Activated CD4-positive, alpha-beta T cell treated with anti-CD3 and anti-CD28 coated beads, Interleukin-2, amount 50 U/mL, for 48 hours (primary cell): ENCODE results near the gene FER.
"Not testable (repeated sequence)": the region's sequence is repeated elsewhere in the genome, so short reads cannot be mapped to it uniquely, and the experiment has no call there.

ENCODE experiments used
- DNase-seq, 2 experiments: peaks; one replicate each; pipeline ENCODE4 v3.0.0-alpha.2; 2020

Gene FER

DNA sequence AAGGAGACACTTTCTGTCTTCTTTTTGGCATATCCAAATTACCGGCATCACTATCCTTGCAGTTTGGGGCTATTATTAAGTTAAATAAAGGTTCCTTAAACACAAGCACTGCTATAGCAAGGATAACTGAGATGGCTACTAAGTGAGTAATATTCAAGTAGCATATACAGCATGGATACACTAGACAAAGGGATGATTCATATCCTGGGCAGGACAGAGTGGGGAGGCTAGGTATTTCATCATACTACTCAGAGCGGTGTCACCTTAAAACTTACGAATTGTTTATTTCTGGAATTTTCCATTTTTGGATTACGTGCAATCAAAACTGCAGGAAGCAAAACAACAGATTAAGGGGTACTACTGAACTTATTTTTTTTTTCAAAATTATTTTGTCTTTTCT, 54.1 kb downstream of the FER start:
- no peak for DNase-seq

- DNase-seq = no peak
These were observed 63.0 kb downstream of the FER start for GRCh38 chr5:108810717-108811116.

DNA sequence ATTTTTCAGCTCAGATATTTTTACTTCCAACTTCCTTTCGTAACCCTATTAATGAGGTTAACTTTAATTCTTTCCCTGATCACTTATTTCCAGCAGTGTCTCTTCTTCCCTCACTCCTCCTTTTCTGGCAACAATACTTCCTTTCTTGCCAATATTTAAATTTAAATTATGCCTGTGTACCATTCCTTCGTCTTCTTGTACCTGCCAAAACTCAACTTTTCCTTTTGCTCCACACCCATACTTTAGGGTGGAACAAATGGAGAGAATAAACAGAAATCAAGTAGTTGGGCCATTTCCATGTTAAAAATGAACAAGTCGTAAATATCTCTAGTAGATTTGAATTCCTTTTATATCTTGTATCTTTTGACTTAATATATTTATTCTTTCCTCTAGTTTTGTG, 66.0 kb downstream of the FER start:
- DNase-seq = no peak

GRCh38 chr5:108814551-108814950, 66.9 kb downstream of the FER start:
- no peak for DNase-seq

DNA sequence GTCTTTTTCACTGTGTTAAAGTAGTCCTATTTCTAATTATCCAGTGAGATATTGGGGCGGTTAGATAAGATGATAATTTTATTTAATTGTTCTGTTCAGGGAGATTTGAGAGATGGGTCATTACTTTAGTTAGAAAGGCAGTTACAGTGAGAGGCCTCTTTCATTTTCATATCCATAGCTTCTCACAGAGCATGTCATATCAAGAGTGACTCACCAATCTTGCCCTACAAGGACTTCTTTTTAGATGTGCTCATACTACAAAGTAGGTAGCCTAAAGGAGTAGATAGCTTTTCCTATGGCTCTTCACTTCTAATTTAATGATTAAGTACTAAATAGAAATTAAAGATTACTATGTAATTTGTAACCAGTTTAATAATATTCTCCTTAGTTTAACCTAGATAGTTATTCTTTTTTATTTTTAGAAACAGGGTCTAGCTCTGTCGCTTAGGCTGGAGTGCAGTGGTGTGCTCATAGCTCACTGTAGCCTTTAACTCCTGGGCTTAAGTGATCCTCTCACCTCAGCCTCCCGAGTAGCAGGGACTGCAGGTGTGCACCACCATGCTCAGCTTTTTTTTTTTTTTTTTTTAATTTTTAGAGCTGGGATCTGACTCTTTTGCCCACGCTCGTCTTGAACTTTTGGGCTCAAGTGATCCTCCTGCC, 71.0 kb downstream of the FER start:
- no peak for DNase-seq

DNA sequence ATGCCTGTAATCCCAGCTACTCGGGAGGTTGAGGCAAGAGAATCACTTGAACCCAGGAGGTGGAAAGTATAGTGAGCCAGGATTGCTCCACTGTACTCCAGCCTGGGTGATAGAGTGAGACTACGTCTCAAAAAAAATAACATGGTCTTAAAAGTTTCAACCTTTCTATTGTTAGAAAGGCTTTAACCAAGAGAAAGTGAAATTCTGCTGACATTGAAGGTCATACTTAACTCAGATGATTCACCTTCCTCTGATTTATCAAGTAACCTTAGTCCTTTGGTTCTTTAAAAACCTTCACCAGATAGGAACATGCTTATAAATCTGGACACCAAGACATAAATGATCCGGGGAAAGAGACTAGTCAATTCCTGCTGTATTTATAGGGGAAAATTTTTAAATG, 73.3 kb downstream of the FER start:
- no peak for DNase-seq

DNA sequence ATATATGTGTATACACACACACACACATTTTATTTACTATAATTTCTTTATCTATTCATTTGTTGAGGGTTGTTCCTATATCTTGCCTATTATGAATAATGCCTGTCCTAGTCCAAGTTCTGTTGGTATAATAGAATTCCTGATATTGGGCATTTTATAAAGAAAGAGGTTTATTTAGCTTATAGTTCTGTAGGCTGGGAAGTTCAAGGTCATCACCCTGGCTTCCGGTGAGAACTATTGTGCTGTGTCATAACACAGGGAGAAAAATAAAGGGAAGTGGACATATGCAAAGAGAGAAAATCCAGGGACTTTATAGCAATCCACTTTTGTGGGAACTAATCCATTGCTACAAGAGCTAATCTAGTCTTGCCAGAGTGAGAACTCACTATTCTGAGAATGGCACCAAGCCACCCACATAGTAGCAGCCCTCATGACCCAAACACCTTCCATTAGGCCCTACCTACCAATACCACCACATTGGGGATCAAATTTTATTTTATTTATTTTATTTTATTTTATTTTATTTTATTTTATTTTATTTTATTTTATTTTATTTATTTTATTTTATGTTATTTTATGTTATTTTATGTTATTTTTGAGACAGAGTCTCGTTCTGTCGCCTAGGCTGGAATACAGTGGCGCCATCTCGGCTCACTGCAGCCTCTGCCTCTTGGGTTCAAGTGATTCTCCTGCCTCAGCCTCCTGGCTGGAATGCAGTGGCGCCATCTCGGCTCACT, 74.7 kb downstream of the FER start:
- no peak for DNase-seq

GRCh38 chr5:108827131-108827530, 79.4 kb downstream of the FER start:
- DNase-seq = no peak

DNA sequence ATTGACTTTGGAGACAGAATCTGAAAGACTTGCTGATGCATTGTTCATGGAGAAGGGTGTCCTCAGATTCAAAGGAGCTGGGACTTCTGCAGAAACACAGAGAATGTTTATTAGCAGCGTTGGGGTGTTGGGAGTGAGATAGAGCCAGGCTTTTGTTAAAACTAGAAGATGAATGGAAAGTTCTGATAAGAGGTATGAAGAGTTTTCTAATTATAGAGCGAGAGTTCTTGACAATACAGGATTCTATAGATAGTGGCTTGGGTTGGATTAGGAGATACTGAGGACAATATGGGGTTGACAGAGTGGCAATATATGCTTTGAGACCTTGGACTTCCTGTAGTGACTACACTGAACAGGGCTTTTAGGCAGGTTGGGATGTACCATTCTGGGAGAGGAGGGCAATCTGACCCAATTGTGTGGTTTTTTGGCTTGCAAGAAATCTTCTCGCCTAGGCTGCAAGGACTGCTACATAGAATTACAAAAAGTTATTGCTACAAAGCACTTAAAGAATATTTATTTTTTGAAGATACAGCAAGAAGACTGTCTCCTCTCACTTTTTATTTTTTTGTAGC, 83.1 kb downstream of the FER start:
- DNase-seq = no peak

- no peak for DNase-seq
These were observed 88.8 kb downstream of the FER start for GRCh38 chr5:108836492-108836891.

DNA sequence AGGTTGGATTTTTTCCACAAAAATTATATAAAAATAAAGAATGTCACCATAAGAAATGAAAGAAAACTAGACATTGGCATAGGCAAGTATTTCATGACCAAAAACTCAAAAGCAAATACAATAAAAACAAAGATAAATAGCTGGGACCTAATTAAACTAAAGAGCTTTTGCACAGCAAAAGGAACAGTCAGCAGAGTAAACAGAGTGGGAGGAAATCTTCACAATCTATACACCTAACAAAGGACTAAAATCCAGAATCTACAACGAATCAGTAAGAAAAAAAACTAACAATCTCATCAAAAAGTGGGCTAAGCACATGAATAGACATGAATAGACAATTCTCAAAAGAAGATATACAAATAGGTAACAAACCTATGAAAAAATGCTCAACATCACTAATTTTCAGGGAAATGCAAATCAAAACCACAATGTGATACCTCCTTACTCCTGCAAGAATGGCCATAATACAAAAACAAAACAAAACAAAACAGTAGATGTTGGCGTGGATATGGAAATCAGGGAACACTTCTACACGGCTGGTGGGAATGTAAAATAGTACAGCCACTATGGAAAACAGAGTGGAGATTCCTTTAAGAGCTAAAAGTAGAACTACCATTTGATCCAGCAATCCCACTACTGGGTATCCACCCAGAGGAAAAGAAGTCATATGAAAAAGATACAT, 94.7 kb downstream of the FER start:
- not testable (repeated sequence) for DNase-seq

GRCh38 chr5:108851129-108851528, 103.4 kb downstream of the FER start:
- not testable (repeated sequence) for DNase-seq

DNA sequence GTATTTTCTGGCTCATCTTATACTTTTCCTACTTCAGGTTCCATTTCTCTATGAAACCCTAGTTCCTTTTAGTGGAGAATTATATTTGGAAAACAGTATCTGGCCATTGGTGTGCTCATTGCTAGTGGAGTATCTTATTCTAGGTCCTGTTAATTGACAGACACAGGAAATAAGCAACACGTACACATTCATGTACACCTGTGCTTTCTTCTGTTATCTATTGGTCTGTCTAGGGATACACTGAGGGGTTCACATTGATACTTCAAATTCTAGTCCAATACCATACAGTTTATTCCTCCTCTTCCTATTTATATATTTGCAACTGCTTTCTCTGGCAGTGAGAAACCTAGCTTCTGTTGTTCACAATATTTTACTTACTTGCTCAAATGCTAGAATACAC, 110.2 kb downstream of the FER start:
- DNase-seq = no peak

GRCh38 chr5:108858959-108859358, 111.3 kb downstream of the FER start:
- DNase-seq = no peak

- DNase-seq = no peak
These were observed 114.5 kb downstream of the FER start for GRCh38 chr5:108862211-108862610.

DNA sequence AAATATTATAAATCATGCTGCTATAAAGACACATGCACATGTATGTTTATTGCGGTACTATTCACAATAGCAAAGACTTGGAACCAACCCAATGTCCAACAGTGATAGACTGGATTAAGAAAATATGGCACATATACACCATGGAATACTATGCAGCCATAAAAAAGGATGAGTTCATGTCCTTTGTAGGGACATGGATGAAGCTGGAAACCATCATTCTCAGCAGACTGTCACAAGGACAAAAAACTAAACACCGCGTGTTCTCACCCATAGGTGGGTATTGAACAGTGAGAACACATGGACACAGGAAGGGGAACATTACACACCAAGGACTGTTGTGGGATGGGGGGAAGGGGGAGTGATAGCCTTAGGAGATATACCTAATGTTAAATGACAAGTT, 118.4 kb downstream of the FER start:
- DNase-seq = not testable (repeated sequence)

DNA sequence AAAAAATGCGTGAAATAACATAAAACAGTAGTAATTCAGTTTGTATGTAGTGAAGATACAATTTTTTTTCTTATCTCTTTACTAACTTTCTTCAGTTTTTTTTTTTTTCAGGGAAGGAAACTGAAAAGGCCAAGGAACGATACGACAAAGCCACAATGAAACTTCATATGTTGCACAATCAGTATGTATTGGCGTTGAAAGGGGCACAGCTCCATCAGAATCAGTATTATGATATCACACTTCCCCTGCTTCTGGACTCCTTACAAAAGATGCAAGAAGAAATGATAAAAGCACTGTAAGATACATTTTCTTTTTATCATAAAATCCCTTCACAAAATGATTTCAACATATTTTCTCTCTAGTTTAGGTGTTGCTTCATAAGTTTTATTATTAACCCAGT, 120.0 kb downstream of the FER start:
- no peak for DNase-seq

GRCh38 chr5:108869066-108869465, 121.4 kb downstream of the FER start:
- no peak for DNase-seq

- no peak for DNase-seq
These were observed 128.8 kb downstream of the FER start for GRCh38 chr5:108876451-108876850.

DNA sequence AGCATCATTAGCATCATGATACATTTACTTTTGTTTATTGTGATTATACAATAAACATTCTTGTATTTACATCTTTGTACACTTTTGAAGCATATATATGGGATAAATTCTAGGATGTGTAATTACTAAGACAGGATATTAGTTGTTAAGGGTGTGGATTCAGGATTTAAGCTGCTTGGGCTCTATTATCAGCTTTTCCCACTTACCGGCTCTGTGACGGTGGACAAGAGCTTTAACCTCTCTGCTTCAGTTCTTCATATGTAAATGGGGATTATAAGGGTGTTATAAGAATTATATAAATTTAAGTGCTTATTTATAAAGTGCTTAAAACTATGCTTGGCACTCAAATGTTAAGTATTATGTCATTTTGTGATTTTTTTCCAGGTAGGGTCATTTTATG, 131.1 kb downstream of the FER start:
- DNase-seq = no peak

- DNase-seq = no peak
These were observed 133.4 kb downstream of the FER start for GRCh38 chr5:108881133-108881532.

- DNase-seq = no peak
These were observed 137.0 kb downstream of the FER start for GRCh38 chr5:108884736-108885135.

DNA sequence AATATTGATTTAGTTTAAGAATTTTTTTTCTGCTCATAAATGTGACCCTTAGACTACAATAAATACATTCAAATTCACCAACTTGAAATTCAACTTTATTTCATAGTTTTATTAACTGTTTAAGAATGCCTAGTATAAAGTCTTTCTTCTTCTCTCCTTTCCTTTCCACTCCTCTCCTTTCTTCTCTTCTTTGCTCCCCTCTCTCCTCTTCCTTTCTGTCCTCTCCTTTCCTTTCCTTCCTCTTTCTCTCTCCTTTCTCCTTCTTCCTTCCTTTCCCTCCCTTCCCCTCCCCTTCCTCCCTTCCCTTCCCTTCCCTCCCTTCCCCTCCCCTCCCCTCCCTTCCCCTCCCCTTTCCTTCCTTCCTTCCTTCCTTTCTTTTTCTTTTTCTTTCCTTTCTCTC, 150.6 kb downstream of the FER start:
- no peak for DNase-seq

GRCh38 chr5:108898707-108899106, 151.0 kb downstream of the FER start:
- DNase-seq = no peak
